NCI-H1436 (cell line): Measurements from ENCODE around the gene BCAS3.
"Not testable (repeated sequence)": the region's sequence is repeated elsewhere in the genome, so short reads cannot be mapped to it uniquely, and the experiment has no call there.

ENCODE experiments used
- DNase-seq: peaks from one replicate; lab custom pipeline; 2025; lab: John Stamatoyannopoulos, UW

Gene BCAS3

GRCh38 chr17:61131585-61131984 lies 453.9 kb downstream of the BCAS3 start:
- DNase-seq = no peak

- no peak for DNase-seq
Measured at GRCh38 chr17:61132524-61132923, 454.9 kb downstream of the BCAS3 start.

- DNase-seq = no peak
Measured at GRCh38 chr17:61133853-61134252, 456.2 kb downstream of the BCAS3 start.

GRCh38 chr17:61134551-61135235 lies 457.0 kb downstream of the BCAS3 start:
- no peak for DNase-seq

DNA sequence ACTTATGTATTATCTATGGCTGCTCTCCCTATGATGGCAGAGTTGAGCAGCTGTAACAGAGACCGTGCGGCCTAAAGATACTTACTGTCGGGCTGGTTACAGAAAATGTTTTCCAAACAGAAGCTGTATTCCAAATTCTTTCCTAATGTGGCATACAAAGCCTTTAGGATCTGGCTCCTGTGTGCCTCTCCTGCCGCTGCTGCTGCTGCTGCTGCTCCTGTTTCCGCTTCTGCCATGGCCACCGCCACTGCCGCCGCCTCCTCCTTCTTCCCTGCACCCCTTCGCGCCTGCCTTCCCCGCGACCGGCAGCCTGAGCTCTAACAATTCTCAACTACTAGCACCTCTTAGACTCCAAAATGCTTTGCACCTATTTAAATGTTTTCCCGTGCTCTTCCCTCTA lies 458.1 kb downstream of the BCAS3 start:
- DNase-seq = no peak

DNA sequence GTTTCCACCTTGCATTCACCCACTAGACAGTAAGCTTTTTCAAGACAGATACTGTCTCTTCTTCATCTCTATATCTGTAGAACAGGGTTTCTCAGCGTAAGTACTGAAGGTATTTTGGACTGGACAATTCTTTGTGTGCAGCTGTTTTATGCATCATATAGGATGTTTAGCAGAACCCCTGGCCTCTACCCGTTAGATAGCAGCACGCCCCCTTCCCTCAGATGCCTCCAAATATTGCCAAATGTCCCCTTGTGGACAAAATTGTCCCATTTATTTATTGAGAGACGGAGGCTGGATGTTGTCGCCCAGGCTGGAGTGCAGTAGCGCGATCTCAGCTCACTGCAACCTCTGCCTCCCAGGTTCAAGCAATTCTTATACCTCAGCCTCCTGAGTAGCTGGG lies 458.6 kb downstream of the BCAS3 start:
- no peak for DNase-seq

GRCh38 chr17:61139219-61139618 lies 461.6 kb downstream of the BCAS3 start:
- no peak for DNase-seq

DNA sequence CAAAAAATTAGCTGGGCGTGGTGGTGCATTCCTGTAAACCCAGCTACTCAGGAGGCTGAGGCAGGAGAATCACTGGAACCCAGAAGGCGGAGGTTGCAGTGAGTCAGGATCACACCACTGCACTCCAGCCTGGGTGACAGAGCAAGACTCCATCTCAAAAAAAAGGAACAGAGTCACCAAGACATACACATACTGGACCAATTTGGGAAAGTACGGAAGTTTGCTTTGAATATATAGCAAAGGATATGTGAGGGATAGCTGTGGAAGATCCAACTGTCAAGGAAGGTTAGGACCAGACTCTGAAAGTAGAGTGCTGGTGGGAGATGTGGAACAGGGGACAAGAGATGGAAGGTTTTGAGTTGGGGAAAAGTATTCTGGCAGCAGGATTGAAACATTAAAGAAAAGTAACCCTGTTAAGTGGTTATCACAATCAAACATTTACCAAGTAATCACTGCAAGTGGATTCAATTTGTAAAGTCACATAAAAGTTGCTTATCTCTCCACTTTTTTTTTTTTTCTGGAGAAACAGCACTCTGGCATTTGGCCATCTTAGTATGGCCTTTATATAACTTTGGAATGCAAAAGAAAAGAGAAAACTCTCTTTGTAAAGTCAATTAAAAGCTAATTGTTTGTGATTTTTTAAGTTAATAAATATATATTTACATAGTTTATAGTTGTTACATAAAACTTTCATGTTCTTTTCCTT lies 462.6 kb downstream of the BCAS3 start:
- no peak for DNase-seq

GRCh38 chr17:61143026-61143425 lies 465.4 kb downstream of the BCAS3 start:
- no peak for DNase-seq

GRCh38 chr17:61144137-61144536 lies 466.5 kb downstream of the BCAS3 start:
- no peak for DNase-seq

DNA sequence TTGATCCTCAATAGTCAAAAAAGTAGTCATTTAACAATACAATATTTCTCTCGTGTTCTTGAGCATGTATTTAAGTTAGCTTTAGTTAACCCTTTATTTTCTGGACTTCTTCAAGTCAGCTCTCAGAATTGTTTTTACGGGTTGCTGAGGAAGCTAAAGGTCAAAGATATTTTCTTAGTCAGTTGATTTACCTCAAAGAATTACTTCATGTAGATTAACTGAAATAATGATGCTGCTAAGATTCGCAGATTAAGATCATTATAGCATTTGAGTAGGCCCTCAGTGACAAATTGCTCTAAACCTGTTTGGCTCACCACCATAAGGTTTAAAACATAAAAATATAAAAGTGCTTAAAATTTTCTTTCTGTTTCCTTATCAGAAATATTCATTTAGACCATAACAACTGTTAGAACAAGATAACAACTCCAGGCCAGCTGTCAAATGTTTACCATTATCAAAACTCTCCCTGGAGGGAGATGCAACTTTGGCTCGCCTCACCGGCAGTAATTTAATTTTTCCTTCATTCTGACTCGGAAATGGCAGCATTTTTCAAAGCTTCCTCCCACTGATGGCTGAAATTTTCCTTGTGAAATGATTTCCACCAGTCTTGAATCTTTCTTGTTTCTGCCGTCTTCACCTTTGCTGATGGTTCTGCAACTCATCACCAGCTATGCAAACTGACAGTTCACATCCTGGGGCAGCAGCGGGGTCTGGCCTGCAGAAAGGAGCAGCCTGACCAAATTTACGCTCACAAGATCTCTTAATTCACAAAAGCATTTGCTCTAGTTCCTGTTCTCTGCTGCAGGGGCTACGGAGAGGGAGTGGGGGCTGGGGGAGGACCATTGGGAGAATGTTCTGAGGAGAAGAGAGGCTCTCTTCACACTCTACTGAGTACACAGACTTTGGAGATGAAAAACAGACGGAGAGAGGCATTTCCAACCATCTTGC lies 467.2 kb downstream of the BCAS3 start:
- DNase-seq = no peak

DNA sequence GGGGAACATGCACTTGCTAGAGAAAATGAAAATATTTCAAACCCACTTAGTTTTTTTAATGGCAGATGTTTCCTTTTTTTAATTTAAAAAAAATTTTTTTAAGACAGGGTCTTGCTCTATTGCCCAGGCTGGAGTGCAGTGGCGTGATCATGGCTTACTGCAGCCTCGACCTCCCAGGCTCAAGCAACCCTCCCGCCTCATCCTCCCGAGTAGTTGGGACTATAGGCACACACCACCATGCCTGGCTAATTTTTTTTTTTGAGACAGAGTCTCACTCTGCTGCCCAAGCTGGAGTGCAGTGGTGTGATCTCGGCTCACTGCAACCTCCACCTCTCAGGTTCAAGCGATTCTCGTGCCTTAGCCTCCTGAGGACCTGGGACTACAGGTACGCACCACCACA lies 469.2 kb downstream of the BCAS3 start:
- DNase-seq = not testable (repeated sequence)

GRCh38 chr17:61149106-61149825 lies 471.6 kb downstream of the BCAS3 start:
- no peak for DNase-seq

- DNase-seq = peak; percentile 67
Measured at GRCh38 chr17:61149862-61150362, 472.3 kb downstream of the BCAS3 start.

GRCh38 chr17:61150686-61151299 lies 473.1 kb downstream of the BCAS3 start:
- no peak for DNase-seq

DNA sequence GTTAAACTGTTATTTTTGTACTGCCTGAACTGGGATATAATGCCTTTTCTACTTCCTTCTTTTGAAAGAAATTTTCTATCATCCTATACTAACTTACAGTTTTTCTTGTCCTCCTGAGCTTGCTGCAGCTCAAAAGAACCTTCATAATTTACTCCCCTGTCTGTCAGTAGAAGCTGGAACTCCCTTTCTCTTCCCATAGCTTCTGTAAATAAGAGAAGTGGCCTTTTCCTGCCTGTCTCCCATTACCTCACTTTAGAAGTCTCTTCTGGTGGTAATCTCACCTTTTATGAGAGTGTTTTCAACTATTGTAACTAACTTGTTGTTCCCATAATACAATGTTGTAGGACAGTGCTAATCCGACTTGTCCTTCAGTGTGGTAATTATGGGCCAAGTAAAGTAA lies 475.2 kb downstream of the BCAS3 start:
- no peak for DNase-seq

GRCh38 chr17:61155590-61156237 lies 478.1 kb downstream of the BCAS3 start:
- no peak for DNase-seq

DNA sequence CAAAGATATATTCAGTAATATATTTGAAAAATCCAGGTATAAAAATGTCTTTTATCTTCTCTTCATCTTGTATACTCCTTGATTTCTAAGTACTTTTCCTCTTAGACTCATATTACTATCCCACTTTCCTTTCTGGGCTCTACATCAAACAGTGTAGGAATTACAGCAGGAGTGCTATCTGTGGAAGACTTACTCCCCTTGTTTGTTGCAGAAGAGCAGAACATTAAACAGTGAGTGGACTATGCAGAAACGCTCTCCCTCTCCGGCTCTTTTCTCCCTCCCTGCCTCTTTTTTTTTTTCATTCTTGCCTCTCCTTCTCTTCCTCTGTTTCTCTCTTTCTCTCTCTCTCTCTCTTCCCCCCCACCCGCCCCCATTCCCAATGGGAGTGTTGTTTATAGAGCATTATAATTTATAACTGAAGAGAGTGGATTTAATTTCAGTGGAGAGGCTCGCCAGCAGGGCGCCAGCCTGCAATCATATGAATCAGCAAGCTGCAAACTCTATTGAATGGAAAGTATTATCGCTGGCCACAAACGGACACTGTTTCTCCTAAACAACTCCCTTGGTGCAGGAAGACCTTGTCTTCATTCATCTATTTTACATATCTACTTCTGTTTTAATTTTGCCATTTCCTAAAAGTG lies 479.7 kb downstream of the BCAS3 start:
- DNase-seq = peak; percentile 35

- no peak for DNase-seq
Measured at GRCh38 chr17:61158376-61158775, 480.7 kb downstream of the BCAS3 start.

GRCh38 chr17:61159221-61159814 lies 481.7 kb downstream of the BCAS3 start:
- DNase-seq = no peak
